NCI-H345 treated with DMSO at 0.1 percent for 48 hours (cell line): ENCODE measurements around the gene SCAMP5.

Source experiments
- DNase-seq: peaks from one replicate; lab custom pipeline; 2025; ENCODE audit not compliant: unreplicated experiment; lab: John Stamatoyannopoulos, UW

Gene SCAMP5, protein sequence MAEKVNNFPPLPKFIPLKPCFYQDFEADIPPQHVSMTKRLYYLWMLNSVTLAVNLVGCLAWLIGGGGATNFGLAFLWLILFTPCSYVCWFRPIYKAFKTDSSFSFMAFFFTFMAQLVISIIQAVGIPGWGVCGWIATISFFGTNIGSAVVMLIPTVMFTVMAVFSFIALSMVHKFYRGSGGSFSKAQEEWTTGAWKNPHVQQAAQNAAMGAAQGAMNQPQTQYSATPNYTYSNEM

GRCh38 chr15:74995182-74995778, at the start of gene SCAMP5:
TSS of gene SCAMP5 (plus strand) at chr15:74995563. CDS start at chr15:75011840, 16,277 bp downstream.
- peak; percentile 82 for DNase-seq

GRCh38 chr15:74950078-74950908, 45.1 kb upstream of the SCAMP5 start:
- DNase-seq, result peak; percentile 16

DNA sequence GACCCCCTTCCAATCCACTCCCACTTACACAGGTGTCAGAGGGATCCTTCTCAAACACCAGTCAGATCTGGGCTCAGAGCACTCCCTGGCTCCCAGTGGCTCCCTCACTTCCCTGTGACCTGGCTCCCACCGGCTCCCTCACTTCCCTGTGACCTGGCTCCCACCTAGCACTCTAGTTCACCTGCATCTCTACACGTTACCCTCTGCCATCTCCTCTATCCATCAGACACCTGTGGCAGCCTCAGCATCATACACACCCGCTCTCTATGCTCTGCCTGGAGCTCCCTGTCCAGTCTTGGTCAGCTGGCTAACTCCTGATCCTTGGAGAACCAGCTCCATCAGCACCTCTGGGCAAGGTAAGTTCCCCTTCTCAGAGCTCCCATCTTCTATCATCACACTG, 44.4 kb upstream of the SCAMP5 start:
- DNase-seq, result no peak

DNA sequence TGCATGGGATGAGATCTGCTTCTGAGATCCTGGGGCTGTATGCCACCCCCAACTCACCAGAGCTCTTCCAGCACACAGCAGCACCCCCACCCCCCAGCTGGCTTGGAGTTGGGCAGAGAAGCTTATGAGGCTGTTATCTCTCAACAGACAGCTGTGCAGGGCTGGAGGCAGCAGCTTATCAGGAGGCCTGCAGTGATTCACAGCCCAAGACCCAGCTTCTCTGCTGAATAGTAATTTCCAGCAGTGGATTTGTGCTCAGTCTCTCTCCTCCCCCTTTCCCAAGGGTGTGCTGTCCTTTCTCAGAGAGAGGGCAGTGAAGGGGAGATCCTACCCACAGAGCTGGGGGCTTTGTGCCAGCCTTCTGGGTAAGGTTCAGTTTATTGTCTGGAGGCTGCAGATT, 40.8 kb upstream of the SCAMP5 start:
- DNase-seq, result no peak

GRCh38 chr15:74955017-74955416, 40.3 kb upstream of the SCAMP5 start:
- DNase-seq, result no peak

DNA sequence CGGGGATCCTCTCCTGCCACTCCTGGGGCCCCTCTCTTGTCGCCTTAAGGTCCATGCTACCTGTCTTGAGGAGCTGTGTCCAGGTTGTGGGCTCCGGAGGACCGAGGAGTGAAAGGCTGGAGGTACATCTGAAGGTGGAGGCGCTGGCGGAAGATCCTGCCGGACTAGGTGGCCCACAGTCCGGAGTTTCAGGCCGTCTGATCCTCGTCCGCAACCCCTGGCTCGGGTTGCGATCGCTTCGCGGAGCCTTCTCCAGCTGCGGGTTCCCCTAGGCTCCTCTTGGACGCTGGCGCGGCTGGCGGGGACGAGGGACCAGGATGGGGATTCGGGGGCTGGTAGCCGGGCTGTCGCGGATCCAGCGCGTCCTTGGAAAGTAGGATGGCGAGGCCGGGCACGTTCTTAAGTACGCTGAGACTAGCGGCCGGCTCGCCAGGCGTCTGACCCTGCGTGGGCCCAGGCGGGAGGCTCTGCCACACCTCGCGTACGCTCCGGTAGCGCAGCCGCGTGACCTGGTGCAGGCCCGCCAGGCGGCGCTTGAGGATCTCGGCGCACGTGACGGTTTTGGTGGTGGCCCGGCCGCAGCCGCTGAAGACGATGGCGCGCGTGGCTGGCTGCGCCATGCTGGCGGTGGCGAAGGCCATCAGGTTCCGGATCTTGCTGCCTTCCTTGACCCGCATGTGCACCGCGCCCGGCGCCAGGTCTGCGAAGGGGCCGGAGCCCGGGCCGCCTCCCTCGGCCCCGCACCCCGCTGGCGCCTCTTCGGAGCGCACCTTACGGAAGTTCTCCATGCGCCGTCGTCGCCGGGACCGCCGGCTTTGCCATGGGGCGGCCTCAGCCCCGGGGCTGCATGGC, 39.3 kb upstream of the SCAMP5 start:
- no peak for DNase-seq

- DNase-seq, result no peak
These were observed 38.5 kb upstream of the SCAMP5 start, which contains the start of gene RPP25 for GRCh38 chr15:74956648-74957475. TSS of gene RPP25 (minus strand) at chr15:74956772. CDS start at chr15:74956583, 189 bp downstream.

DNA sequence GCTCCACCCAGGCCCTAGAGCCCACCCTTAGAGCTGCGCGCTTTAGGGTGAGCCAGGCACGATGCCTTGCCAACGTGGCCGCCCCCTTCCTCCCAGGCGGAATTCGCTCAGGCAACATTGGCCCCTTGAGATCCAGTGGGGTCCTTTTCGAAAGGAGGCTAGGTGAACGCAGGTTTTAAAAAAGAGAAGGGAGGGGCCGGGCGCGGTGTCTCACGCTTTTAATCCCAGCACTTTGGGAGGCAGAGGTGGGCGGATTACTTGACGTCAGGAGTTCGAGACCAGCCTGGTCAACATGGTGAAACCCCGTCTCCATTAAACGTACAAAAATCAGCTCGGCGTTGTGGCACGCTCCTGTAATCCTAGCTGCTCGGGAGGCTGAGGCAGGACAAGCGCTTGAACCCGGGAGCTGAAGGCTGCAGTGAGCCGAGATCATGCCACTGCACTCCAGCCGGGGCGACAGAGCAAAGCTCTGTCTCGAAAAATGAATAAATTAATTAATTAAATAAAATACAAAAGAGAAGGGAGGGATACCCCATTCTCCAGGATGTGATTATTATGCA, 37.8 kb upstream of the SCAMP5 start:
- no peak for DNase-seq

DNA sequence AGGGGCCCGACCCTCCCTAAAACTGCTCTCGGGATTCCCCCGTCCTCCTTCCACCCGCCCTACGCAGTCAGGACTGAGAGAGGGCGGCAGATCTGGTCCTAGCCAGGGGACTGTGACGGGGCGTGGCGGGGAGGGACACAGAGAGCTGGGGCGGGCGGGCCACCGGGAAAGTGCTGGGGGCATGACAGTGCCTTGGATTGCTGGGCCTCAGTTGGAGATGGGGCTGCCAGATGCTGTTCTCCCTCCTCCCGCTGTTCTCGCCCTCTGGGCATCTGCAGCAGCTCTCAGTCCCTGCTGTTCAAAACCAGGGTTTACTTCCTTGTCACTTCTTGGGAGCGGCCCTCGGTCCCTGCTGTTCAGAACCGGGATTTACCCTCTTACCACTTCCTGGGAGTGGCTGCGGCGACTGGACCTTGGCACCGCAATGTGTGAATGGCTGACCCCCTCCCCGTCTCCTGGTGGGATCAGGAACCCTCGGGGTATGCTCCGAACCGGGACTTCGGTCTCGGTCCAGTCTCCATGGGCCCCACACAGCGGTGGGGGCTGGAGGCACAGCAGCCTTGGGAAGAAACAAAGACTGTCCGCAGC, 36.9 kb upstream of the SCAMP5 start:
- no peak for DNase-seq

- DNase-seq, result no peak
These were observed 36.3 kb upstream of the SCAMP5 start for GRCh38 chr15:74958908-74959585.

DNA sequence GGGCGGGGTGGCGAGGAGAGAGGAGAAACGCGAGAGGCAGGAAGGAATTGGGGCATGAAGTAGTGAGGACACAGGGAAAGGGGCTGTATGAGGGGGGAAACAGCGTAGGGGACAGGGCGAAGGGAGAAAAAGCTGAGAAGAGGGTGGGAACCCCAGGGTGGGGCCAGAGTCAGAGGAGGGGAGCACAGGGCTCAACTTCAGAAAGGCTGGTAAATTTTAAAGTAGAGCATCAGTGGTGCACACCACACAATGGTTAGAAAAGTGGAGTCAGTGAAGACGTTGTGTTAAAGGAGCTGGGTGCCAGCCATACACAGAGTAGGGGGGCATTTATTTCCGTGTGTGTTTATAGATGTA, 35.8 kb upstream of the SCAMP5 start:
- DNase-seq, result no peak

DNA sequence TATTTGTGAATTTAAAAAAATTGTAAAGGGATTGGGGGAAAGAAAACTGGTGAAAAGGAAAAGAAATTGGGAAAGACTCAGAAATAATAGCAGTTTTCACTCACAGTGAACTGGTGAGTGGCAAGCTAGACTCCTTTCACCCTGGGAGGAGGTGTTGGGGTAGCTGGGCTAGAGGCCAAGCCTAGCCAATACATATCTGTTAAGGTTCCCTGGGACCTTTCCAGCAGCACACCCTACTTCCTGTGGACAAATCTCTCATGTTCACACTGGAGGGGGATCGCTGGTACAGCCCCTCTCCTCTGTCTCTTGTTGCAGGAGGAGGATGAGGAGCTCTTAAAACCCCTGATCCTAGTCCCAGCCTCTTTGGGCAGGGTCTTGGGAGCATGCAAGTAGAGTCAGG, 35.1 kb upstream of the SCAMP5 start:
- no peak for DNase-seq

DNA sequence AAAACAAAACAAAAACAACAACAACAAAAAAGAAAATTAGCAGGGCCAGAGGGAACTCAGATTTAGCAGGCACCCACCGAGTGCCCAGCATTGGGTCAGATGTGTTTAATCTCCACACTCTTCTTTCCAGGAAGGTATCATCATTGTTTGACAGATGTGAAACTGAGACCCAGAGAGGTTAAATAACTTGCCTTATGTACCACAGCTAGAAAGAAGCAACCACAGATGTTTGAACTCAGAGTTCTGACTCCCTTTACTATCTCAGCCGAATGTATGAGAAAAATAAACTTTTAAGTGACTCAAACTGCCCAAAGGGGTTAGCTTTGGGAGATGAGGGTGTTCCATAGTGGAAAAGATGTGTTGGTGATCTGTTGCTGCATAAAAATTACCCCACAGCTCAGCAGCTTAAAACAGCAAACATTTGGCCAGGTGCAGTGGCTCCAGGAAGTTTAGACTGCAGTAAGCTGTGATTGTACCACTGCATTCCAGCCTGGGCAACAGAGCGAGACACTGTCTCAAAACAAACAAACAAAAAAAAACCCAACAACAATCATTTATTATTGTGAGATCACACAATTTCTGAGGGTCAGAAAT, 34.3 kb upstream of the SCAMP5 start:
- DNase-seq, result no peak

DNA sequence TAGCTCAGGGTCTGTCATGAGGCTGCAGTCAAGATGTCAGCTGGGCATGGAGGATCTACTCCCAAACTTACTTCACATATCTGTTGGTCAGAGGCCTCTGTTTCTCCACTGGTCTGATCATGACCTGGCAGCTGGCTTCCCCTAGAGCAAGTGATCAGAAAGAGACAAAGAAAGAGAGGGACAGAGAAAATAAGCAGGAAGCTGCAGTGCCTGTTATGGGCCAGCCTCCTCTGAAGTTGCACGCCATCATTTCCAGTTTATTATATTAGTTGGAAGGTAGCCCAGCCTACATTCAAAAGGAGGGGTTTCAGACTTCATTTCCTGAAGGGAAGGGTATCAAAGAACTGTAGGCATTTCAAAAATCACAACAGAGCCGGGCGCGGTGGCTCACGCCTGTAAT, 33.7 kb upstream of the SCAMP5 start:
- no peak for DNase-seq

- DNase-seq, result no peak
These were observed 33.1 kb upstream of the SCAMP5 start for GRCh38 chr15:74962219-74962618.

DNA sequence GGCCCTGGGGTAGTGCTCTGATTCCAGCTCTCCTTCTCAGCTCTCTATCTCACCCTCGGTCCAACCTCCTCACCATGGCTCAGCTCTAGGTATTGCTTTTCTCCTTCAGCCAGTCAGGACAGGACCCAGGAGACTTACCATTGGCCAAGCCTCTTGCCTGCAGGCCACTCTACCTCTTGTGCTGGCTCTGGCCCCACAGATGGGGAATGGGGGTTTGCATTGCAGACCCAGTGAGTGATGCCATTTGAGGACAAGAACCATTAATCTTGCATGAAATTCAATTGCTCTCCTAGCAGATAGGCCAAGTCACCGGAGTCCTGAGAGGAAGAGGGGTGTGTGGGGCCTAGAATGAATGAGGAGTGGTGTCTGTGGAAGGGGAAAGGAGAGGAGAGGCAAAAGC, 32.7 kb upstream of the SCAMP5 start:
- DNase-seq, result no peak

GRCh38 chr15:74963213-74963612, 32.1 kb upstream of the SCAMP5 start:
- no peak for DNase-seq

- no peak for DNase-seq
These were observed 30.6 kb upstream of the SCAMP5 start for GRCh38 chr15:74964794-74965193.

GRCh38 chr15:74967670-74968069, 27.7 kb upstream of the SCAMP5 start:
- no peak for DNase-seq
